Mammary epithelial cell (primary cell): ENCODE results near the gene AQP12A.

Source experiments
- EZH2 ChIP-seq: IDR thresholded peaks from 2 replicates; pipeline ENCODE4 v1.6.1; 2012; ENCODE audit warnings: low read length, inconsistent platforms, borderline replicate concordance
- TF ChIP-seq, protein P1 (sequence below), 2 donors: IDR thresholded peaks in 1 of 2; conservative IDR thresholded peaks in 1 of 2; 2 replicates each; pipeline ENCODE4 v1.5.1; 2011 to 2012; ENCODE audit warnings: inconsistent platforms in 2 of 2, low read length in 2 of 2, mild to moderate bottlenecking in 2 of 2, control low read depth in 1 of 2, low read depth in 1 of 2; ENCODE audit not compliant: insufficient read depth in 1 of 2; ENCODE audit errors: extremely low read depth in 1 of 2

DNA sequence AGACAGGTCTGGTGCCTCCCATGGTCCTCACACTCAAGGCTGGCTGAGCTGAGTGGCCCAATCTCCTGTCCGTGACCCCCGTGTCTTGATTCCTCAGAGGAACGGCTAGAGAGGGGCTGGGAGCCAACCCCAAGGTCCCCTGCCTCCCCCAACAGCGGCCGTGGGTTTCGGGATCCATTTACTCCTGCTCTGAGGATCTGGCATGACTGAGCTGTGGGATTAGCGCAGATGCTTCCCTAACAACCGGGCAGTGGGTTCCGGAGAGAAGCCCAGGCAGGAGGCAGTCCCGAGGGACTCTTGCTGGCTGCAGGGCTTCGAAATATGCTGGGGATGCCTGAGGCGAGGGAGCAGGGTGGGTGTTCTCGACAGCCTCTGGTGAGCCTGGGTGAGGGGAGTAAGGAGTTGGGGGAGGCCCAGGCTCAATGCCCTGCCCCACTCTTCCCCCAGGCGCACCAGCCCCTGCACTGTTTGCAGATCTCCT, 47.5 kb upstream of the AQP12A start:
- TF ChIP-seq, protein P1, sequence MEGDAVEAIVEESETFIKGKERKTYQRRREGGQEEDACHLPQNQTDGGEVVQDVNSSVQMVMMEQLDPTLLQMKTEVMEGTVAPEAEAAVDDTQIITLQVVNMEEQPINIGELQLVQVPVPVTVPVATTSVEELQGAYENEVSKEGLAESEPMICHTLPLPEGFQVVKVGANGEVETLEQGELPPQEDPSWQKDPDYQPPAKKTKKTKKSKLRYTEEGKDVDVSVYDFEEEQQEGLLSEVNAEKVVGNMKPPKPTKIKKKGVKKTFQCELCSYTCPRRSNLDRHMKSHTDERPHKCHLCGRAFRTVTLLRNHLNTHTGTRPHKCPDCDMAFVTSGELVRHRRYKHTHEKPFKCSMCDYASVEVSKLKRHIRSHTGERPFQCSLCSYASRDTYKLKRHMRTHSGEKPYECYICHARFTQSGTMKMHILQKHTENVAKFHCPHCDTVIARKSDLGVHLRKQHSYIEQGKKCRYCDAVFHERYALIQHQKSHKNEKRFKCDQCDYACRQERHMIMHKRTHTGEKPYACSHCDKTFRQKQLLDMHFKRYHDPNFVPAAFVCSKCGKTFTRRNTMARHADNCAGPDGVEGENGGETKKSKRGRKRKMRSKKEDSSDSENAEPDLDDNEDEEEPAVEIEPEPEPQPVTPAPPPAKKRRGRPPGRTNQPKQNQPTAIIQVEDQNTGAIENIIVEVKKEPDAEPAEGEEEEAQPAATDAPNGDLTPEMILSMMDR (conservative IDR thresholded peaks at IDR 0.05 in 1 of 2, IDR thresholded peaks at IDR 0.05 in 1 of 2; ENCODE audit: extremely low read depth in 1 of 2, insufficient read depth in 1 of 2, low read depth in 1 of 2, low read length in 2 of 2) = no peak
- no peak for TF ChIP-seq EZH2
